ENCODE measurements around the gene CHTF8.

GRCh38 chr16:69083306-69083941 is 49.0 kb downstream of the CHTF8 start:
- TF ChIP-seq POLR2A (IDR thresholded peaks at IDR 0.05) (no peak), CTCF (IDR thresholded peaks at IDR 0.05) (no peak)
